HuH-7 (cell line): Measurements from ENCODE around the gene FERMT3.

Experiments used
- DNase-seq: peaks from one replicate; pipeline ENCODE4 v3.0.0; 2011; ENCODE audit warnings: low spot score

Gene FERMT3

DNA sequence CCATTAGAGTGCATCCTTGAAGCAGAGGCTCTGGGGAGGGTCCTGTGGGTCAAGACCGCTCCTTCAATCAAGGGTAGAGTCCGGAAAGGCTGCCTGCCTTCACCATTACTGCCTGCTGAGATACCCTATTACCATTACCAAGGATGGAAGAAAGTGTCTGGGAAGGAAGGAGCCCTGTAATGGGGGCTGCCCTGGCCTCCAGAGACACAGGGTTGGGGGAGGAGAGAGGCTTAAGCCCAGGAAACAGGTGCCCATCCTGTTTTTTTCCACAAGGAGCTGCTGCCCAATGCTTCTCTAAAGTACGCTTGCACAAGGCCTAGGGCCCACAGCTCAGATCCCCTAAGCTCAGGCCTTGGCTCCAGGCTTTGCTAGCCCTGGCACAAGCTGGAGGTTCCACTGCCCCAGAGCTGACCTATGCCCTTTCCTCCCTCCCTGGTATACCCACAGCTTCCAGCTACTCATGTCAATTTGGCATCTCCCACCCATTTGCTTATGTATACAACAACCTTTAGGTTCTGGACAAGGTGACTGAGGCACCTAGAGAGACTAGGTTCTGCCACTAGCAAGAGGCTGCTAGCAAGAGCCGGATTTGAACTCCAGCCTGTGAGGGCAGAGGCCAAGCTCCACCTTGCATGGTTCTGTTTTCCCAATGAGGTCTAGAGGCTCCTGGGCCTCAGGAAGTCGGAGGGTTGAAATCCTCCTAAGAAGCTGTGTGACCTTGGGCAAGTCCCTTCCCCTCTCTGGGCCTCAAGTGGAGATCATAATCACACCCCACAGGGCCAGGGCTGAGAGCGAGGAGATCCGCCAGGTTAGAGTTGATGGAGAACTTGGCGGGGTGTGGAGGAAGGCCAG, 43.3 kb downstream of the FERMT3 start:
- no peak for DNase-seq

DNA sequence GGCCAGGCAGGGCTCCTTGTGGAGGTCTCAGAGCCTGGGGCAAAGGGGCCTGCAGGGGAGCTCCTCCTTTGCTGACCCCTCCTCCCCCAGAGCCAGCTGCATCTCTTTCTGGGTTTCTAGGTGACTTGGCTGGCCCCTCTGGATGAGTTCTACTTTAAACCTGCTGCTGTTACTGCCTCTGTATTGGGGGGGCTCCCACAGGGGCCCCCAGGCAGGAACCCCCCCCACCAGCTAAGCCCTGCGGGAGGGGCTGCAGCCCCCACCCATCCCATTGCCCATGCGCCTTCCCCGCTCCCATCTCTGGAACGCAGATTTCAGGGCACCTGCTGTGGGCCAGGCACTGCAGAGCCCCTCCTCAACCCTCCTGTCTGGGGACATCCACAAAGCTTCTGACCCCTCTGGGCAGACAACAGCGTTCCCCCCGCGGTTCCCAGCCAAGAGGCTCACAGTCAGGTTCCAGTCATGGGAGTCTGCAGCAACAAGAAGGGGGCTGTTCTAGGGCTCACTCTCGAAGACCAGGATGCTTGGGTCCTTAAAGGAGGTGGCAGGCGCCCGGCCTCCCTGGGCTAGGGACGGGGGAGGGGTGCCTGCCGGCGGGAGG, 44.0 kb downstream of the FERMT3 start:
- DNase-seq: no peak

DNA sequence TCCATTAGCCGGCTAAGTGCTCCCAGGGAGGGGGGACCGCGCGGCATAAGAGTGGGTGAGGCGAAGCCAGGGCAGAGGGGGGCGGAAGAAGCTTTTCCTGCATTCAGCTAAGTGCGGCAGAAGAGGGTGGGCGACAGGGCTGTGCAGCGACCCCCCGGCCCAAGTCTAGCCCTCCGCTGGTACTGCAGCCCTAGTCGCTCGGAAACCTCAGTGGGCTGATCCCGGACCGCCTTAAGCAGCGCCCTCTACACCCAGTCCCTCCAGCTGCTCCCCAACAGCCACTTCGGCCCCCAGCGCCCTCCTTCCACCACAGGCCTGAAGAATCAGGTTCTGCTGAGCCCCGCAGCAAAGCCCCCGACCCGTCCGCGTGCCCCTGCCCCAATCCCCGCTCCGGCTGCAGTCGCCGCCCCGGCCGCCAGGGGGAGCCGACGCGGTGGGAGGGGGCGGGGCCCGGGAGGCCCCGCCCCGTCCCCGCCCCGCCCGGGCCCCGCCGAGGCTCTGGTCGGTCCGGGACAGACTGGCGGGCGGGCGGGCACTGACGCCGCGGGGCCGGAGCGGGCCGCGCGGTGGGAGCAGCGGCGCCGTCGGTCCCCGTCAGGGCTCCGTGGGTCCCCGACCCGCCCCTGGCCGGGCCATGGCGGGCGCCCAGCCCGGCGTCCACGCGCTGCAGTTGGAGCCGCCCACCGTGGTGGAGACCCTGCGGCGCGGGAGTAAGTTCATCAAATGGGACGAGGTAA, 44.7 kb downstream of the FERMT3 start, which contains the start of gene PLCB3:
Gene PLCB3 (plus strand): TSS at position 515 of the 737 bp plus-strand sequence. CDS start 120 bp downstream, at position 635.
- peak; percentile 70 for DNase-seq

DNA sequence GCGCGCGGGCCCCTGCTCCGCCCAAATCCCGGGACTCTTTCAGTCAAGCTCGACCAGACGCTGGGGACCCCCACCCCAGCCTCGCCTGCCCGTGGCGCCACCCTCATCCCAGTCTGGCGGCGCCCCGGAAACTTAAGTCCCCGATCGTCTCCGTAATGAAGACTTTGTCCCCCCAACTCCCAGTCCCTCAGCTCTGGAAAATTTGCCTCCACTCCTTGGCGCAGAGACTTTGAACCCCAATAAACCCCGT, 45.2 kb downstream of the FERMT3 start:
- DNase-seq: no peak

DNA sequence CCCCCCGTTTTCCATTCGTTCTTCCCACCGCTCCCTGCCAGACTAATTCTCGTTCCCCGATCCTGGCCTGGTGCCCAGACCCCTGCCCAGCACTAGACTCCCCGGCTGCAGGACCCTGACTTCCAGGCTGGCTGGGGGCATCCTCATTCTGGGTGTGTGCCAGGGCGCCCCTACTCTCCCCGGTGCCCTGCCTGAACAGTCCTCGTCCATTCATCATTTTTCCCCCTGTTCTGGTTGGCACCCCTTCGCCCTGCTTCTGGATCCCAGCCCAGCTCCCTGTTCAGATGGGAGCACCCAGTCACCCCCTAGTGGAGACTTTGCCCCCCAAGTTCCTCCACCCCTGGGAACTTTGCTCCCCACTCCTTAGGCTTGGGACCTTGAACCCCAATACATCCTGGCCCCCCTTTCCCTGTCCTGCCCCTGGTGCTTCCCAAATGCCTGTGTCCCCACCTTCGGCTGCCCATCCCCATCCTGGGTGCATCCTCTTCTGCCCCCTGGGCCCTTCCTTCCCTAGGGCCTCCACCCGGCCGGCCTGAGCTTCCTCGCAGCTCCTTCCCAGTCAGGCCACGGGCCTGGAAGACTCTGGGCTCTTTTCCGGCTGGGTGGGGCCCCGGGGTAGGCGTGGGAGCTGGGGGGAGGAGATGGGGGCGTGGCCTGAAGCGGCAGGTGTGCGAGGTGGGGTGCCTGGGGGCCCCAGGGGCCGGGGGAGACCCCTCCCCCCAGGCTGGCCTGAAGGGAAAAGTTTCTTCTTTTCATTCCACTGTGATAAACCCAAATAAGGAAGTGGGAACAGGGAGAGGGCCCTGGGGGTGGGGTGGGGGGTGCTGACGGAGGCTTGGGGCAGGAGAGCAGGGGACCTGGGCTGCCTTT, 45.7 kb downstream of the FERMT3 start:
- DNase-seq: no peak

DNA sequence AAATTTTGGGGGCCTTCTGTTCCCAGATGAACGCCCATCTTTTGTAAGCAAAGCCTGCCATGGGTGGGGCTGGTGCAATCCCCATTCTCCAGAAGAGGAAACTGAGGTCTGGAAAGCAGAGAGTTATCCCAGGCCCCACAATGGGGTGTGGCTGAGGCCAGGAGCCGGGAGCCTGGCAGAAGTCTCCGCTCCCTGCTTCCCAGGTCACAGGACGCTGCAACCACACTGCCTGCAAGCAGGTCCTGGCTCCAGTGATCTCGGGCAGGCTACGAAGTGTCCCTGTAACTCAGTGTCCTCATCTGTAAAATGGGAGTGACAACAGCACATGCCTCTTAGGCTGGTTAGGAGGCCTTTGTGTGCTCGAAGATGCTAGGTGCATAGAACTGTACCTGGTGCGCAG, 46.5 kb downstream of the FERMT3 start:
- no peak for DNase-seq

DNA sequence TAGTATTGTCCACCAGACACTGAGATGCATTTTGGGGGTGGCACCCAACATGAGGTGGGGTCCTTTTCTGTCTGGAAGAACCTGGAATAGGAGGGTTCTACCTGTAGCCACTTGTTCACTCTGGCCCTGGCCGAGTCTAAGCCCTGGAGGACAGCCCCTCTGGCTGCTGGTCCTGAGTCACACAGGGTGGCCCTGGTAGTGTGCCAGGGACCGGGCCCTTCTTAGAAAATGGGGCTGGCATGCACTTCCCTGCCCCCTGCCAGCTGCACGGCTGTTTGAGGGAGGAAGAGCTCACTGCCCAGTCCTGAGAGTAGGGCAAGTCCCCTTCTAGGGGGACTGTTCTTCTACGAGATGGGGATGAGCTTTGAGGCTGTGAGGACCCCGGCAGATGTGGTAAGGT, 47.0 kb downstream of the FERMT3 start:
- DNase-seq: no peak

DNA sequence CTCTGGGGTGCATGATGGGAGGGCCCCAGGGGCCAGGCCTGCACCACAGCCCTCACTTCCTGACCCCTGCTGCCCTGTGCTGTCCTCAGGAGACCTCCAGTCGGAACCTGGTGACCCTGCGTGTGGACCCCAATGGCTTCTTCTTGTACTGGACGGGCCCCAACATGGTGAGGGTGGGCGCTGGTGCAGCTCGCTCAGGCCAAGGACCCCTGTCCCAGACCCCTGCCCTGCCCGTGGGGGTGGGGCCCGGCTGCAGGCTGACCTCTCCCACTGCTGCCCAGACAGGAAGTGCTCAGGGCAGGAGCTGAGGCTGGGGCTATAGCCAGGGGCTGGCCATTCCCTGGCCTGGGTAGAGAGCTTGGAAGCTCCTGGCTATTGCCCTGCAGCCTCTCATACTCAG, 47.8 kb downstream of the FERMT3 start:
- no peak for DNase-seq

DNA sequence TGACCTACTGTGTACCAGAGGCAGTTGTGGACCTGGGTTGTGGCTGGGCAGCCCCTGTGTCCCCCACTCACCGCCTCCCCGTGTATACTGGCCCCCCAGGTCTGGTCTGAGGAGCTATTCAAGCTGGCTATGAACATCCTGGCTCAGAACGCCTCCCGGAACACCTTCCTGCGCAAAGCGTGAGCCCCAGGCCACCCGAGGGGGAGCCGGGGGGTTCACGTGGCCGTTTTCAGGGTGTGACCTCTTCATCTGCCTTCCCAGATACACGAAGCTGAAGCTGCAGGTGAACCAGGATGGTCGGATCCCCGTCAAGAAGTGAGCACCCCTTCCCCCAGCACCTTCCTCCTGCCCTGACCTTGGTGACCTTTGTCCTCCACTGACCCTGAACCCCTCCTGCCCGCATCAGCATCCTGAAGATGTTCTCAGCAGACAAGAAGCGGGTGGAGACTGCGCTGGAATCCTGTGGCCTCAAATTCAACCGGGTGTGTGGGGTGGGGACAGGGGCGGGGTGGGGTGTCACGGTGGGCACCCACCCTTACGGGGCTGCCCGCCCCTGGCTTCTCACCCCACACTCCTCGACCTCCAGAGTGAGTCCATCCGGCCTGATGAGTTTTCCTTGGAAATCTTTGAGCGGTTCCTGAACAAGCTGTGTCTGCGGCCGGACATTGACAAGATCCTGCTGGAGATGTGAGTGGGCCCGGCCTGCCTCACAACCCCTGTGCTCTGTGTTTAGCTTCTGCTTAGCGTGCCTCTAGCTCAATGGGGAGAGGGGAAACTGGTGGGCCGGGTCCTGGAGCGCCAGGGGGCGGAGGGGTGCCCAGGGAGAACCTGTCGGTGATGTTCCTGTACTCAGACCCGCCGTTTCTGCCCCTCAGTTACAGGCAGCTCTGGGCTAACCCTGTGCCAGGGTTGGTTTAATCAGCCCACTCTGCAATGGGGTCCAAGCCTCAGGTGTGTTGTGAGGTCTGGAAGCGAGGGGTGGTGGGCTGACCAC, 48.9 kb downstream of the FERMT3 start:
- DNase-seq: no peak

DNA sequence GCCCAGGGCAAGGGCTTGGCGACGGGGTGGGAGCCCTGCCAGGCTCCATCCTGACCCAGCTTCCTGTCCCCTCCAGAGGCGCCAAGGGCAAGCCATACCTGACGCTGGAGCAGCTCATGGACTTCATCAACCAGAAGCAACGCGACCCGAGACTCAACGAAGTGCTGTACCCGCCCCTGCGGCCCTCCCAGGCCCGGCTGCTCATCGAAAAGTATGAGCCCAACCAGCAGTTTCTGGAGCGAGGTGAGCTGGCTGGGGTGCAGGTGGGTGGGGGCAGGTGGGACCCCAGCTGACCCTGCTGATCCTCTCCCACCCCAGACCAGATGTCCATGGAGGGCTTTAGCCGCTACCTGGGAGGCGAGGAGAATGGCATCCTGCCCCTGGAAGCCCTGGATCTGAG, 49.8 kb downstream of the FERMT3 start:
- no peak for DNase-seq

DNA sequence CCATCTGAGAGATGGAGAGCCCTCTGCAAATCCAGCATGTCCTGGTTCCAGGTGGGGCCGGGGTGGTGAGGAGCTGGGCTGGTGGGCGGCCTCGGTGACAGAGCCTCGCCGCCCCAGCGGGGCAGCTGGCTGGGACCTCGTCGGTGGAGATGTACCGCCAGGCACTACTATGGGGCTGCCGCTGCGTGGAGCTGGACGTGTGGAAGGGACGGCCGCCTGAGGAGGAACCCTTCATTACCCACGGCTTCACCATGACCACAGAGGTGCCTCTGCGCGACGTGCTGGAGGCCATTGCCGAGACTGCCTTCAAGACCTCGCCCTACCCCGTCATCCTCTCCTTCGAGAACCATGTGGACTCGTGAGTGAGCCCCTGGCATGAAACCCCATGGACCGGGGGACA, 51.8 kb downstream of the FERMT3 start:
- no peak for DNase-seq

DNA sequence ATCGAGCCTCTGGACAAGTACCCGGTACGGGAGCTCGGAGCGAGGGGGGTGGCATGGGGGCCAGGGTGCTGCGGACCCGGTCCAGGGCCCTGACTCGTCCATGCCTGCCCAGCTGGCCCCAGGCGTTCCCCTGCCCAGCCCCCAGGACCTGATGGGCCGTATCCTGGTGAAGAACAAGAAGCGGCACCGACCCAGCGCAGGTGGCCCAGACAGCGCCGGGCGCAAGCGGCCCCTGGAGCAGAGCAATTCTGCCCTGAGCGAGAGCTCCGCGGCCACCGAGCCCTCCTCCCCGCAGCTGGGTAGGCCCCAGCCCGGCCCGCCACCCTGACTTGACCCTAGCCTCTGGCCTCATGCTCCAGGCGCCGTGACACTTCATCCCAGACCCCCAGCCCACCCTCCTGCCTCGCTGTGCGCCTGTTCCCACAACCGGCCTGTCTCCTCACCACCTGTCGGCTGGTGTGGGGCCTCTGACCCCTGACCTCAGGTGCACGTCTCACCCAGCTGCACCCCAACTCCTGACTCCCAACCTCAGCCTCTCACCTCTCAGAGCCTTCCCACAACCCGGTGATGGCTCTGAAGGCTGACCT, 52.5 kb downstream of the FERMT3 start:
- DNase-seq: no peak

DNA sequence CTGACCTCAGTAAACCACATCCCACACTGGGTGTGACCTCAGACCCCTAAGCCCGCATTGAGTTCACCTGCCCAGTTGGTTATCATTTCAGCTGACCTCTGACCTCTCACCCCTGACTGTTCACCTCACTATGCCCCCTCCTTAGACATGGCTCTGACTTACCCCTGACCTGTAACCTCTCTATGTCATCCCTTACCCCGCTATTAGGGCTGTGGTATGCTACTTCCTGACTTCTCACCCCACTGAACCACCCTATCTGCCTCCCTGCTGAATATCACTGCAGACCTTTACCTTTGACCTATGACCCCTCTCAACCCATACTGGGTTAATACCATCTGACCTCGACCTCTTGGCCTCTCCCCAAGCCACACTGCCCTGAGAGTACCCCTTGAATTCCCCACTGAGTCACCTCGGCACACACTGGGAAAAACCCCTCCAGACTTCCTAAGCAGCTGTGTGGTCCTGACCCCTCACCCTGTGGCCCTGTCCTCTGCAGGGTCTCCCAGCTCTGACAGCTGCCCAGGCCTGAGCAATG, 53.1 kb downstream of the FERMT3 start:
- no peak for DNase-seq

DNA sequence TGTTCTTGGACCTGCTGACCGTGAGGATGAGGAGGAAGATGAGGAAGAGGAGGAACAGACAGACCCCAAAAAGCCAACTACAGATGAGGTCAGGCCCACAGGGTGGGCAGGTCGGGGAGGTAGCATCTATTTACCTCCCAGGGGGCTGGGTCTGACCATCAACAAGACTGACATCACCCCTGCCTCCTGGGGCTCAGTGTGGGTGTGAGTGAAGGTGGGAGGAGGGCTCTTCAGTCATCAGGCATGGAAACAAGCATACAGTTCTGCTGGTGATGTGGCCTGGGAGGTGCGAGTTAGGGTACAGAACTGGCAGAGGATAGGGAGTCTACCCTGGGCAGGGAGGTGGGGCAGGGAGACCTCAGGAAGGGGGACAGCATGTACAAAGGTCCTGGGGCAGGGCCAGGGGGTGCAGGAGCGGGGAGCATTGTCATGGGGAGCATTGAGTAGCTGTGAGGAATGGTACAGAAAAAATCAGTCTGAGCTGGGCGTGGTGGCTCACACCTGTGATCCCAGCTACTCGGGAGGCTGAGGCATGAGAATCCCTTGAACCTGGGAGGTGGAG, 53.7 kb downstream of the FERMT3 start:
- DNase-seq: no peak

DNA sequence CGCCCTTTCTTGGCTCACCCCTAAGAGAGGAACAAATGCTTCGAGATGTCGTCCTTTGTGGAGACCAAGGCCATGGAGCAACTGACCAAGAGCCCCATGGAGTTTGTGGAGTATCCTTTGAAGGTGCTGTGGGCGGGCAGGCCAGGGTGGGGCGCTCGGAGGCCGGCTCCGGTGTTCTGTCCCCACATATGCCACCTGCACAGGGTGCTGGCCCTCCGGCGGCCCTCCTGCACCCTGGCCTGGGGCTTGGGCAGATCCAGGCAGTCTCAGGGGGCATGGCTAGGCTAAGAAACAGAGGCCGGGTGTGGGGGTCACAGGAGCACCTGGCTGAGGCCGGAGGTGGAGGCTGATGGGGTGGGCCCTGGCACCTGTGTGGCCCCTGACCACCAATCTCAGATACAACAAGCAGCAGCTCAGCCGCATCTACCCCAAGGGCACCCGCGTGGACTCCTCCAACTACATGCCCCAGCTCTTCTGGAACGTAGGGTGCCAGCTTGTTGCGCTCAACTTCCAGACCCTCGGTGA, 55.1 kb downstream of the FERMT3 start:
- no peak for DNase-seq

DNA sequence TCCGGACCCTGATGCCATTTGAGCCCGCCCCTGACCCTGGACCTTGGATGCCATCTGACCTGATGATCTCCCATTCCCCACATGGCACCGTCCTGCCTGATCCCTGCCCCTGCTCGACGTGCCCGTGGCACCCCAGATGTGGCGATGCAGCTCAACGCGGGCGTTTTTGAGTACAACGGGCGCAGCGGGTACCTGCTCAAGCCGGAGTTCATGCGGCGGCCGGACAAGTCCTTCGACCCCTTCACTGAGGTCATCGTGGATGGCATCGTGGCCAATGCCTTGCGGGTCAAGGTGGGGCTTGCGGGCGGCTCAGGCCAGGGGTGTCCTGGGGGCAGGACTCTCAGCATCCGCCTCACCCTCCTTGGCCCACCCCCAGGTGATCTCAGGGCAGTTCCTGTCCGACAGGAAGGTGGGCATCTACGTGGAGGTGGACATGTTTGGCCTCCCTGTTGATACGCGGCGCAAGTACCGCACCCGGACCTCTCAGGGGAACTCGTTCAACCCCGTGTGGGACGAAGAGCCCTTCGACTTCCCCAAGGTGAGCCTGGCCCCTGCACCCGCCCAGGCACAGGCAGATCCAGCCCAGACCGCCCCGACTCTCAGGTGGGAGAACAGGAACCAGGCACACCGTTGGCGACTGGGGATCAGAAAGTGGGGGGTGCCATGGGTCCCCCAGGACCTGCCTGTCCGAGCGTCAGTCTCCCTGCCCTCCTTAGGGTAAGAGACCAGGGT, 55.9 kb downstream of the FERMT3 start:
- no peak for DNase-seq

DNA sequence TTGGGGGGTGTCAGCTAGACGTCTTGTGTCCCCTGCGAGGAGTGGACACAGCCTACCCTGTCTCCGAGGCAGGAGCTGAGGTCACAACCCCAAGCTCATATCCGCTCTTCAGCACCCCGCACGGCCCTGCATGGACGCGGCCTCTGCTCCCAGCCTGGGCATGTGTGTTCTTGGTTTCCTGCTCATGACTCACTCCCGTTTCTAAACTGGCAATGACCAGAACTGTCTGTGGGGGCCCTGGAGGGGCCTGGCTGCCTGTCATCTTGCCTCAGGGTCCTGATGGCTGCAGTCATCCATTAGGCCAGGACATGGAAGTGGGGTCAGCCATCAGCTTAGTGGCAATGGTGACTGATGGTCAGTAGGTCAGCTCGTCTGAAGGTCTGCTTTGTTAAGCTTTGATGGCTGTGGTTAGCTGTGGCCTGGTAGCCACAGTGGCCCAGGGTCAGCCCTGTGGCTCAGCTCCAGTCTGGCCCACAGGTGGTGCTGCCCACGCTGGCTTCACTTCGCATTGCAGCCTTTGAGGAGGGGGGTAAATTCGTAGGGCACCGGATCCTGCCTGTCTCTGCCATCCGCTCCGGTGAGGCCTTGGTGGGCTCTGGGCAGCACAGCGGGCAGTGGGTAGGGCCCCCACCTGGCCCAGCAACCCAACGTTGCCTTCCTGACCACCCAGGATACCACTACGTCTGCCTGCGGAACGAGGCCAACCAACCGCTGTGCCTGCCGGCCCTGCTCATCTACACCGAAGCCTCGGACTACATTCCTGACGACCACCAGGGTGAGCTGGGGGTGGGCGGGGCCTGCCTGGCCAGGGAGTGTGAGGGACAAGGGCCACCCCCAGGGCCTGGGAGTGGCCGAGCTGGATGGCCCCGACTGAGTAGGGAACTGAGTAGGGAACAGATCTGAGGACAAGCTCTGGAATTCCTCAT, 56.8 kb downstream of the FERMT3 start:
- no peak for DNase-seq

DNA sequence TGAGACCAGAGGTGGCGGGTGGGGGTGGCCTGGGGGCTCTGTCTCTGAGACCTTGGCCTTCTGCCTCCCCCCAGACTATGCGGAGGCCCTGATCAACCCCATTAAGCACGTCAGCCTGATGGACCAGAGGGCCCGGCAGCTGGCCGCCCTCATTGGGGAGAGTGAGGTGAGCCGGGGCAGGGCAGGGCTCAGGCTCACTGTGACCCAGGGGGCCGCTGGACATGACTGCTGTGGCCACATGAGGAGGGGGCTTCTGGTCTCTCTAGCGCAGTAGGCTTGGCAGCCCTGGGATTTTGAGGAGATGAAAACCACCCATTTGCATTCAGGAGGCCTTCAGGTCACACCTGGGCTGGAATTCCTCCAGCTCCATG, 57.4 kb downstream of the FERMT3 start:
- DNase-seq: no peak
